H1 (cell line): ENCODE measurements around the gene CLIP3. TPM values are rescaled to one million over a fixed set of nuclear protein-coding genes. Genes with fewer than 3 reads are reported as not detected.

Experiments used
- CTCF ChIA-PET: fragments of 300-600 bp; sonication (Branson Sonifier 250); formaldehyde crosslinking; loops from one replicate; lab custom pipeline; 2021; ENCODE audit not compliant: partially characterized antibody; lab: Charles Lee
- POLR2A ChIA-PET: fragments of 300-600 bp; sonication (Branson Sonifier 250); formaldehyde crosslinking; loops from one replicate; lab custom pipeline; 2021; ENCODE audit warnings: inconsistent platforms; ENCODE audit not compliant: partially characterized antibody; lab: Charles Lee
- DNase-seq, 2 experiments: peaks; one replicate each; pipeline versions ENCODE4 v3.0.0 to v3.0.0-alpha.2; 2010 to 2022; ENCODE audit warnings: low spot score in 2 of 2, low read depth in 1 of 2, mixed read lengths in 1 of 2
- FAIRE-seq: peaks from 2 replicates; lab custom pipeline; 2011; peaks lifted over from hg19 to GRCh38; lab: Jason Lieb, UNC
- H2AFZ ChIP-seq: 2 replicates; pipeline ENCODE4 v1.8.1; 2012; ENCODE audit warnings: low read length, inconsistent platforms
- H2AK5ac ChIP-seq: 2 replicates; pipeline ENCODE4 v1.6.1; 2013; ENCODE audit warnings: low read depth, low read length
- H2BK120ac ChIP-seq: replicated peaks from 2 replicates; pipeline ENCODE3; 2013; ENCODE audit warnings: low read depth, low read length, inconsistent platforms
- H2BK12ac ChIP-seq: 2 replicates; pipeline ENCODE4 v1.6.1; 2013; ENCODE audit warnings: low read depth, low read length
- H2BK15ac ChIP-seq: 2 replicates; pipeline ENCODE4 v1.6.1; 2013; ENCODE audit warnings: low read length
- H2BK20ac ChIP-seq: 2 replicates; pipeline ENCODE4 v1.6.1; 2013; ENCODE audit warnings: low read length
- H2BK5ac ChIP-seq: 2 replicates; pipeline ENCODE4 v1.6.1; 2013; ENCODE audit warnings: low read depth, low read length
- H3K14ac ChIP-seq: 2 replicates; pipeline ENCODE4 v1.6.1; 2013; ENCODE audit warnings: inconsistent platforms; ENCODE audit not compliant: insufficient read length
- H3K18ac ChIP-seq: 2 replicates; pipeline ENCODE4 v1.6.1; 2013; ENCODE audit warnings: low read length; ENCODE audit errors: extremely low read depth
- H3K23ac ChIP-seq: 2 replicates; pipeline ENCODE4 v1.6.1; 2013; ENCODE audit warnings: inconsistent platforms; ENCODE audit not compliant: insufficient read length
- H3K23me2 ChIP-seq: 2 replicates; pipeline ENCODE4 v1.6.1; 2013; ENCODE audit warnings: low read depth, low read length
- H3K27ac ChIP-seq: 2 replicates; pipeline ENCODE4 v1.6.1; 2011; ENCODE audit warnings: low read depth, low read length, inconsistent platforms
- H3K27me3 ChIP-seq, 4 experiments: replicated peaks in 1 of 4; 1 replicate in 1 of 4; 2 replicates in 3 of 4; pipeline versions ENCODE4 v1.6.1 to v1.8.1; 2011 to 2013; ENCODE audit warnings: low read length in 3 of 4, mild to moderate bottlenecking in 3 of 4, inconsistent platforms in 2 of 4, mixed read lengths in 2 of 4, moderate library complexity in 1 of 4; ENCODE audit not compliant: control insufficient read depth in 3 of 4, insufficient read depth in 3 of 4; ENCODE audit errors: extremely low read depth in 1 of 4
- H3K36me3 ChIP-seq, 4 experiments: 2 replicates each; pipeline versions ENCODE4 v1.6.1 to v1.8.1; 2011 to 2013; ENCODE audit warnings: mild to moderate bottlenecking in 4 of 4, low read length in 3 of 4, moderate library complexity in 2 of 4, control low read depth in 1 of 4, inconsistent platforms in 1 of 4; ENCODE audit not compliant: insufficient read depth in 4 of 4, control insufficient read depth in 2 of 4
- H3K4ac ChIP-seq: replicated peaks from 2 replicates; pipeline ENCODE3; 2013; ENCODE audit warnings: low read length, low read depth, mixed read lengths, inconsistent platforms; ENCODE audit not compliant: insufficient read length
- H3K4me1 ChIP-seq, 4 experiments: replicated peaks in 1 of 4; 1 replicate in 1 of 4; 2 replicates in 3 of 4; pipeline versions ENCODE4 v1.6.1 to v1.8.1; 2011 to 2013; ENCODE audit warnings: low read length in 3 of 4, inconsistent platforms in 2 of 4, mixed read lengths in 1 of 4; ENCODE audit not compliant: insufficient read depth in 4 of 4, control insufficient read depth in 3 of 4
- H3K4me2 ChIP-seq, 2 experiments: 2 replicates each; pipeline versions ENCODE4 v1.6.1 to v1.8.1; 2011 to 2013; ENCODE audit warnings: low read depth in 2 of 2, low read length in 2 of 2, control low read depth in 1 of 2, inconsistent platforms in 1 of 2, mild to moderate bottlenecking in 1 of 2; ENCODE audit not compliant: insufficient read depth in 1 of 2
- H3K4me3 ChIP-seq, 4 experiments: fragments of 200-600, 300-600 bp in 1 of 4; sonication (generic), shearing (Covaris generic), sonication (Bioruptor Twin) in 1 of 4; 2 replicates each; pipeline versions ENCODE4 v1.5.1 to v1.8.1; 2011 to 2016; ENCODE audit warnings: low read length in 4 of 4, low read depth in 3 of 4, control low read depth in 2 of 4, inconsistent platforms in 2 of 4, mild to moderate bottlenecking in 2 of 4, mixed read lengths in 1 of 4, moderate library complexity in 1 of 4; ENCODE audit not compliant: insufficient read depth in 2 of 4; ENCODE audit errors: extremely low read depth in 1 of 4
- H3K56ac ChIP-seq: replicated peaks from 2 replicates; pipeline ENCODE3; 2013; ENCODE audit warnings: low read depth, mild to moderate bottlenecking, mixed read lengths, low read length, inconsistent platforms; ENCODE audit not compliant: insufficient read length
- H3K79me1 ChIP-seq: 2 replicates; pipeline ENCODE4 v1.6.1; 2013; ENCODE audit warnings: low read depth, low read length, control low read depth
- H3K79me2 ChIP-seq, 2 experiments: 2 replicates each; pipeline versions ENCODE4 v1.6.1 to v1.8.1; 2012 to 2013; ENCODE audit warnings: low read length in 2 of 2, mild to moderate bottlenecking in 2 of 2, inconsistent platforms in 1 of 2; ENCODE audit not compliant: insufficient read depth in 2 of 2, control insufficient read depth in 1 of 2
- H3K9ac ChIP-seq, 4 experiments: replicated peaks in 1 of 4; 1 replicate in 1 of 4; 2 replicates in 3 of 4; pipeline versions ENCODE4 v1.6.1 to v1.8.1; 2011 to 2013; ENCODE audit warnings: low read depth in 3 of 4, low read length in 3 of 4, control low read depth in 2 of 4, mild to moderate bottlenecking in 2 of 4, moderate library complexity in 2 of 4, inconsistent platforms in 1 of 4; ENCODE audit errors: extremely low read depth in 1 of 4
- H3K9me3 ChIP-seq, 2 experiments: 2 replicates each; pipeline versions ENCODE4 v1.6.1 to v1.8.1; 2012 to 2013; ENCODE audit warnings: mild to moderate bottlenecking in 2 of 2, moderate library complexity in 2 of 2, control low read depth in 1 of 2, inconsistent platforms in 1 of 2, low read depth in 1 of 2, low read length in 1 of 2, mixed read lengths in 1 of 2; ENCODE audit not compliant: insufficient read depth in 2 of 2
- H4K20me1 ChIP-seq, 2 experiments: replicated peaks in 1 of 2; 2 replicates each; pipeline versions ENCODE3 to v1.8.1; 2011 to 2013; ENCODE audit warnings: inconsistent platforms in 2 of 2, low read length in 2 of 2, mild to moderate bottlenecking in 1 of 2; ENCODE audit not compliant: insufficient read depth in 2 of 2, control insufficient read depth in 1 of 2
- H4K5ac ChIP-seq: 2 replicates; pipeline ENCODE4 v1.6.1; 2013; ENCODE audit warnings: low read length, low read depth, mixed read lengths, inconsistent platforms; ENCODE audit not compliant: insufficient read length
- H4K8ac ChIP-seq: 2 replicates; pipeline ENCODE4 v1.8.0; 2013; ENCODE audit warnings: mild to moderate bottlenecking, moderate library complexity, low read length, inconsistent platforms; ENCODE audit not compliant: insufficient read depth; ENCODE audit errors: extremely low read depth
- H4K91ac ChIP-seq: replicated peaks from 2 replicates; pipeline ENCODE3; 2013; ENCODE audit warnings: low read length, mixed read lengths, inconsistent platforms; ENCODE audit not compliant: insufficient read length
- FOSL1 ChIP-seq: IDR thresholded peaks from 2 replicates; pipeline ENCODE4 v1.6.1; 2011; ENCODE audit warnings: mild to moderate bottlenecking, low read depth, low read length, moderate library complexity; ENCODE audit not compliant: insufficient read depth
- GTF2F1 ChIP-seq: IDR thresholded peaks from 2 replicates; pipeline ENCODE4 v1.6.1; 2012; ENCODE audit warnings: low read depth, low read length, improper control_type of control experiment, borderline replicate concordance
- HDAC2 ChIP-seq, 2 experiments: fragments of 300-600 bp in 1 of 2; sonication (generic) in 1 of 2; IDR thresholded peaks; 2 replicates each; pipeline ENCODE4 v1.6.1; 2011 to 2012; ENCODE audit warnings: low read depth in 2 of 2, low read length in 2 of 2, mild to moderate bottlenecking in 2 of 2, moderate library complexity in 2 of 2, borderline replicate concordance in 1 of 2, inconsistent platforms in 1 of 2
- POLR2AphosphoS5 ChIP-seq: IDR thresholded peaks from 2 replicates; pipeline ENCODE4 v1.6.1; 2011; ENCODE audit warnings: low read depth, low read length
- POU5F1 ChIP-seq: IDR thresholded peaks from 2 replicates; pipeline ENCODE4 v1.6.1; 2011; ENCODE audit warnings: low read depth, mild to moderate bottlenecking, low read length, moderate library complexity
- RBBP5 ChIP-seq: IDR thresholded peaks from 2 replicates; pipeline ENCODE4 v1.7.1; 2012; ENCODE audit warnings: low read depth, mild to moderate bottlenecking, inconsistent platforms, low read length, moderate library complexity, borderline replicate concordance
- RNF2 ChIP-seq: fragments of 200-900, 300-1000 bp; sonication (generic); IDR thresholded peaks from 2 replicates; pipeline ENCODE4 v1.7.1; 2016; ENCODE audit warnings: borderline replicate concordance, low read depth, mild to moderate bottlenecking, antibody characterized with exemption, low read length; ENCODE audit not compliant: poor library complexity, severe bottlenecking; ENCODE audit errors: missing control alignments
- RXRA ChIP-seq: IDR thresholded peaks from 2 replicates; pipeline ENCODE4 v1.6.1; 2011; ENCODE audit warnings: low read depth, mild to moderate bottlenecking, low read length, moderate library complexity; ENCODE audit not compliant: insufficient read depth
- TBP ChIP-seq: IDR thresholded peaks from 2 replicates; pipeline ENCODE4 v1.6.1; 2011; ENCODE audit warnings: low read depth, low read length, improper control_type of control experiment
- TCF12 ChIP-seq: IDR thresholded peaks from 2 replicates; pipeline ENCODE4 v1.6.1; 2011; ENCODE audit warnings: low read depth, mild to moderate bottlenecking, low read length
- YY1 ChIP-seq: IDR thresholded peaks from 2 replicates; pipeline ENCODE4 v1.6.1; 2011; ENCODE audit warnings: low read depth, mild to moderate bottlenecking, low read length
- WGBS, 2 experiments: shearing (Covaris generic) in 1 of 2; methylation state at CpG; one replicate each; pipeline versions ENCODE4 v1.1.6 to v1.1.7; 2013 to 2015; ENCODE audit warnings: low lambda C conversion rate in 2 of 2, mixed read lengths in 2 of 2, inconsistent platforms in 1 of 2, low coverage in 1 of 2, missing lambda C conversion rate in 1 of 2; ENCODE audit not compliant: insufficient replicate concordance in 2 of 2, insufficient coverage in 1 of 2, insufficient read length in 1 of 2; ENCODE audit errors: extremely low coverage in 1 of 2, missing lambda C conversion rate in 1 of 2; 5-methylcytosine and 5-hydroxymethylcytosine counted together
- polyA plus RNA-seq, 7 experiments: library from polyadenylated mRNA; depleted of rRNA in 3 of 7; stranded (reverse) in 5 of 7; unstranded in 2 of 7; fragments of >200 nt in 5 of 7; fragments of 200-250 nt in 2 of 7; gene quantifications; 1 replicate in 5 of 7; 2 replicates in 1 of 7; 4 replicates in 1 of 7; pipeline versions ENCODE4 v1.2.1 to v1.2.3, GENCODE V29; 2011 to 2013; ENCODE audit warnings: missing spikeins in 2 of 7, mixed read lengths in 2 of 7
- total RNA-seq: library from RNA; stranded (reverse); fragmentation: NEBNext Ultra II Directional; extraction: Animal tissue kit (Norgen Biotek cat#: 25700); gene quantifications from 2 replicates; pipeline ENCODE4 v1.2.1, GENCODE V29; 2021

The CLIP3 gene
- total and polyA plus RNA-seq, 2 of the 8 experiments (the other 6 are each of a cell fraction or from before 2014, with no cell fraction given) = 5.9 to 21.7 TPM

DNA sequence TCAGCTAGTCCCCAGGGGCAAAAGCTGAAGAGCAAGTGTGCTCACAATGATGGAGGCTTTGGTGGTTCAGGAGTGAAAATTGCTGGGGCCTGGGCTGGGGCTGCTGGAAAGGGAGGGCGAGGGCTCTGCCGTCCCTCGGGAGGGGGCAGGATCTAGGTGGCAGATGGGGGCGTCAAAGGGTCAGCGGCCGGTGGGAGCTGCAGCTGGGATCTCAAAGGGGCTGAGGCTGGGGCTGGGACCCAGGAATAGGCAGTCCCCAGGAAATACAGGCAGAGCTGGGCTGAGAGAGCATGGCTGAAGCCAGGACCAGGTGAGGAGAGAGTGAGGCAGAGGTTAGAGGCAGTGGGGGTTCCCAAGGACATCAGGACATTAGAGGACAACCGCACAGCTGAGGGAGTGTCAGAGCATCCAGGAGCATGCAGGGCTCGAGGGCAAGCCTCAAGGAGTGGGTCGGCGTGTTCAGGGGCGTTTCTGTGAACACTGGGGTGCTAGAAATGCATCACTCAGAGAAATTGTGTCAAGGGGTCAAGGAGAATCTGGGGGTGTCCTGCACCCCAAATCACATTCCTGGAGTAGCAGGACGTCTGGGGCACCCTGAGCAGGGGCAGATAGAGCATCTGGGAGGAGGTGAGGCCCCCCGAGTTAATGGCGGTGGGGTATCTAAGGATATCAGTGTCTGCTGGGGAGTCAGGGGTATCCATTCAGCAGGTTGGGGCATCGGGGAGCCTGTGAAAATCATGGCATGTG is 22.9 kb downstream of the CLIP3 start:
- ChIA-PET CTCF (interaction anchor here (2.3 kb wide), 1 partner anchor 12 kb away, joined by 19 read pairs; no protein-coding TSS in a partner anchor), POLR2A (interaction anchor here (0.7 to 1.6 kb wide), 2 partner anchors 12 to 16 kb away, joined by 3 to 4 read pairs; no protein-coding TSS in a partner anchor)
- H4K8ac ChIP-seq = no peak overlapping the region
- peaks cover 0 to 16% (median 8%) of the 10 kb centered on the region in 4 experiments; a peak in 5 of 7 replicates for H3K4me1 ChIP-seq
- H2BK15ac ChIP-seq = 0 out of 2 replicates have a peak overlapping the region, but pooled peaks have one; percentile 46
- no peaks in the 10 kb centered on the region for H4K20me1 ChIP-seq
- H2AK5ac ChIP-seq = 0 out of 2 replicates have a peak overlapping the region, but pooled peaks have one; percentile 68
- H3K9me3 ChIP-seq = no peaks in the 10 kb centered on the region
- H4K5ac ChIP-seq = no peak overlapping the region
- H2BK20ac ChIP-seq = no peak overlapping the region
- no peak for FAIRE-seq
- H3K56ac ChIP-seq = no peak overlapping the region
- no peak overlapping the region for H2AFZ ChIP-seq
- H3K14ac ChIP-seq = no peak overlapping the region
- H4K91ac ChIP-seq = no peak overlapping the region
- DNase-seq = no peak
- no peak overlapping the region for H3K23ac ChIP-seq
- H3K18ac ChIP-seq = peak overlapping the region; percentile 38; the same call in 1 of the 2 replicates
- peak overlapping the region; percentile 90; the same call in 1 of the 2 replicates for H2BK12ac ChIP-seq
- peak overlapping the region in 1 of 4 experiments; percentile 16; a peak in 1 of 7 replicates for H3K9ac ChIP-seq
- H3K4me3 ChIP-seq = peak overlapping the region; percentile 42 to 78 (median 52)
- peaks cover 0 to under 1% of the 10 kb centered on the region in 2 experiments; a peak in 1 of 4 replicates for H3K79me2 ChIP-seq
- peak overlapping the region; percentile 57 to 78 for H3K4me2 ChIP-seq
- 0 out of 2 replicates have a peak overlapping the region, but pooled peaks have one; percentile 5 for H2BK5ac ChIP-seq
- no peaks in the 10 kb centered on the region for H3K79me1 ChIP-seq
- H3K27ac ChIP-seq = no peak overlapping the region
- peaks cover 18% of the 10 kb centered on the region for H3K23me2 ChIP-seq
- no peaks in the 10 kb centered on the region for H3K27me3 ChIP-seq
- H3K4ac ChIP-seq = no peak overlapping the region
- peaks cover 0 to 4% (median 0%) of the 10 kb centered on the region in 4 experiments; a peak in 2 of 8 replicates for H3K36me3 ChIP-seq
- 60% methylated on average over 14 of the region's 15 CpGs; no CpG with 5 or more reads in 1 of the 2 experiments for WGBS, 2 experiments
- H2BK120ac ChIP-seq = no peak overlapping the region
- no peak for TF ChIP-seq POU5F1
- TF ChIP-seq HDAC2 (IDR thresholded peaks at IDR 0.05; ENCODE audit: borderline replicate concordance in 1 of 2, low read depth in 2 of 2, low read length in 2 of 2) = no peak
- TF ChIP-seq FOSL1 = no peak
- no peak; the same call in 1 of the 2 replicates for TF ChIP-seq RBBP5
- no peak for TF ChIP-seq POLR2AphosphoS5
- no peak for TF ChIP-seq TCF12
- no peak for TF ChIP-seq YY1
- TF ChIP-seq TBP = no peak
- TF ChIP-seq GTF2F1 = no peak
- TF ChIP-seq RNF2 = no peak
- no peak for TF ChIP-seq RXRA
